SK-N-MC (cell line): ENCODE results near the gene PTPRN2.

ENCODE experiments used
- EZH2 ChIP-seq: fragments of 200-600 bp; sonication (generic); IDR thresholded peaks from one replicate; pipeline ENCODE4 v1.6.1; 2017; ENCODE audit warnings: antibody characterized with exemption
- FOXP2 ChIP-seq: optimal IDR thresholded peaks from 2 replicates; pipeline ENCODE3; 2011; ENCODE audit warnings: mild to moderate bottlenecking, moderate library complexity; ENCODE audit not compliant: insufficient read depth; ENCODE audit errors: extremely low read length, control extremely low read depth
- POLR2AphosphoS5 ChIP-seq: IDR thresholded peaks from 2 replicates; pipeline ENCODE4 v1.6.1; 2012; ENCODE audit warnings: mild to moderate bottlenecking, low read depth, low read length, borderline replicate concordance

DNA sequence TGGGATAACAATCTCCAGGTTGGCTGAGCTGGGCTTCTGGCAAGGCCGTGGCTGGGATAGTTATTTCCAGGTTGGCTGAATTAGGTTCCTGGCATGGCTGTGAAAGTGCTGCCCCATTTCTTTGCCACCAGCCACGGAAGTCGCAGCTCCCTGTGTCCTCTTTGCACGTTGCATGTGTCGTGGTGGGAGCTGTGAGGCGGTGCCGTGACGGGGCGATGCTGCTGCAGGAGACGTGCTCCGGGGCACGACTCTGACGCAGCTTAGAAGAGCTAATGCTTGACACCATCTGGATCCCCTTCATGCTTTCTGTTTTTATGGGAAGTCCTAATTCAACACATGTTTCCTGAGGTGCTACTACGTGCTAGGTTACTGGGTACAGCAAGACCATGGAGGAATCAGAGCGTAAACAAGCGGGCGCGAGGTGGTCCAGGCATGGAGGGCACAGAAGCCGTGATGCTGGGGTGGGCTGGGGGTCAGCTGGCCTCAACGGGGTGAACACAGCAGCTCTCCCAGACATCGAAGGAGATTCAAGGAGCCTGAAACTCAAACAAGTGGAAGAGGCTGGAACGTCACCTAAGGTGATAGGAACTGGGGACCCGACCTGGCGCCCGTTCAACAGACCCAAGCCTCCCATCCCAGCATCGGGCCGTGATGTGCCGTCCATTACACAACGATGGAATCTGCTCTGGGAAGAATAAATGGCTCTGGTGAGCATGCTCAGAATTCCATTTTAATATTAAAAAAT lies 843.7 kb downstream of the PTPRN2 start:
- TF ChIP-seq FOXP2 (no peak), POLR2AphosphoS5 (no peak), EZH2 (no peak)
